Smooth muscle cell (in vitro differentiated cells): ENCODE measurements around the gene CHD9. TPM values are rescaled to one million over a fixed set of nuclear protein-coding genes. Genes with fewer than 3 reads are reported as not detected.

ENCODE experiments used
- DNase-seq: peaks from one replicate; lab custom pipeline; 2025; ENCODE audit not compliant: unreplicated experiment; lab: John Stamatoyannopoulos, UW
- H2AFZ ChIP-seq: fragments of 200-600 bp; sonication (generic); 2 replicates; pipeline ENCODE4 v1.6.0; 2016; ENCODE audit warnings: antibody characterized with exemption, low read depth, mild to moderate bottlenecking
- H3F3A ChIP-seq: fragments of 200-600 bp; sonication (generic); 2 replicates; pipeline ENCODE4 v1.6.0; 2017; ENCODE audit warnings: antibody characterized with exemption, low read depth
- H3K27ac ChIP-seq: fragments of 200-600 bp; sonication (generic); 2 replicates; pipeline ENCODE4 v1.5.1; 2016; ENCODE audit warnings: low read depth, mild to moderate bottlenecking
- H3K27me3 ChIP-seq: fragments of 200-600 bp; sonication (generic); 2 replicates; pipeline ENCODE4 v1.6.1; 2016; ENCODE audit warnings: low read depth, mild to moderate bottlenecking
- H3K36me3 ChIP-seq: fragments of 200-600 bp; sonication (generic); 2 replicates; pipeline ENCODE4 v1.5.1; 2016; ENCODE audit warnings: low read depth
- H3K4me1 ChIP-seq: fragments of 200-600 bp; sonication (generic); 2 replicates; pipeline ENCODE4 v1.5.1; 2016; ENCODE audit warnings: low read depth
- H3K4me2 ChIP-seq: fragments of 200-600 bp; sonication (generic); 2 replicates; pipeline ENCODE4 v1.6.0; 2016; ENCODE audit warnings: mild to moderate bottlenecking
- H3K4me3 ChIP-seq: fragments of 200-600 bp; sonication (generic); 2 replicates; pipeline ENCODE4 v1.5.1; 2016; ENCODE audit warnings: mild to moderate bottlenecking
- H3K79me2 ChIP-seq: fragments of 200-600 bp; sonication (generic); 2 replicates; pipeline ENCODE4 v1.6.0; 2016; ENCODE audit warnings: low read depth, mild to moderate bottlenecking
- H3K9ac ChIP-seq: fragments of 200-600 bp; sonication (generic); 2 replicates; pipeline ENCODE4 v1.6.0; 2016; ENCODE audit warnings: low read depth
- H3K9me3 ChIP-seq: fragments of 200-600 bp; sonication (generic); replicated peaks from 2 replicates; pipeline ENCODE4 v1.5.1; 2016; ENCODE audit warnings: low read depth
- H4K20me1 ChIP-seq: fragments of 200-600 bp; sonication (generic); 2 replicates; pipeline ENCODE4 v1.6.0; 2016; ENCODE audit warnings: low read depth
- CTCF ChIP-seq: fragments of 200-600 bp; sonication (generic); IDR thresholded peaks from 2 replicates; pipeline ENCODE4 v1.5.1; 2017; ENCODE audit warnings: borderline replicate concordance, mild to moderate bottlenecking, antibody characterized with exemption; ENCODE audit not compliant: insufficient read depth, poor library complexity, severe bottlenecking
- WGBS: methylation state at CpG from one replicate; pipeline ENCODE4 v1.1.7; 2016; ENCODE audit warnings: low lambda C conversion rate; 5-methylcytosine and 5-hydroxymethylcytosine counted together
- polyA plus RNA-seq: library from polyadenylated mRNA; unstranded; fragments of >200 nt; fragmentation: Nextera tagmentation; extraction: Ambion mirVana; gene quantifications from 2 replicates; pipeline ENCODE4 v1.2.1, GENCODE V29; 2016
- total RNA-seq: library from RNA; depleted of rRNA; stranded (reverse); fragments of >200 nt; gene quantifications from 2 replicates; pipeline ENCODE4 v1.2.3, GENCODE V29; 2014

CHD9 gene
- total and polyA plus RNA-seq, 2 experiments from 2014 or later = 43.7 to 117 TPM

GRCh38 chr16:53099318-53100130 lies 44.7 kb downstream of the CHD9 start:
- Histone ChIP-seq H3K4me3 (peak overlapping the region; percentile 33), H3F3A (peaks cover 20% of the 10 kb centered on the region), H3K27ac (peak overlapping the region; percentile 99), H3K9me3 (no peaks in the 10 kb centered on the region), H2AFZ (no peak overlapping the region), H3K4me2 (peak overlapping the region; percentile 79), H3K4me1 (peaks cover 14% of the 10 kb centered on the region), H3K36me3 (no peaks in the 10 kb centered on the region), H3K27me3 (no peaks in the 10 kb centered on the region), H3K79me2 (peaks cover 67% of the 10 kb centered on the region), H4K20me1 (no peaks in the 10 kb centered on the region), H3K9ac (peak overlapping the region; percentile 84)
- WGBS = 6% methylated on average over 26 of the region's 26 CpGs
- DNase-seq = peak; percentile 68
- TF ChIP-seq CTCF = no peak

- WGBS = 63% methylated on average over 9 of the region's 9 CpGs
- H3K27me3 ChIP-seq = no peaks in the 10 kb centered on the region
- H3K36me3 ChIP-seq = no peaks in the 10 kb centered on the region
- DNase-seq = no peak
- H3K4me2 ChIP-seq = peak overlapping the region; percentile 79
- peak overlapping the region; percentile 33 for H3K4me3 ChIP-seq
- H3K79me2 ChIP-seq = peaks cover 68% of the 10 kb centered on the region
- H3K9me3 ChIP-seq = no peaks in the 10 kb centered on the region
- peaks cover 14% of the 10 kb centered on the region for H3K4me1 ChIP-seq
- H3K9ac ChIP-seq = no peak overlapping the region
- no peak overlapping the region for H2AFZ ChIP-seq
- no peak for TF ChIP-seq CTCF
- H4K20me1 ChIP-seq = no peaks in the 10 kb centered on the region
- peak overlapping the region; percentile 99 for H3K27ac ChIP-seq
- peaks cover 20% of the 10 kb centered on the region for H3F3A ChIP-seq
These were observed 45.4 kb downstream of the CHD9 start for GRCh38 chr16:53100131-53100748.

- Histone ChIP-seq H3K27ac (peak overlapping the region; percentile 99), H4K20me1 (no peaks in the 10 kb centered on the region), H3K4me3 (no peak overlapping the region), H3F3A (peaks cover 20% of the 10 kb centered on the region), H3K36me3 (no peaks in the 10 kb centered on the region), H3K4me1 (peaks cover 14% of the 10 kb centered on the region), H3K27me3 (no peaks in the 10 kb centered on the region), H3K9me3 (no peaks in the 10 kb centered on the region), H3K9ac (no peak overlapping the region), H3K79me2 (peaks cover 66% of the 10 kb centered on the region), H3K4me2 (no peak overlapping the region), H2AFZ (no peak overlapping the region)
- WGBS = 90% methylated on average over 1 of the region's 1 CpG
- TF ChIP-seq CTCF = no peak
- DNase-seq = no peak
These were observed 46.1 kb downstream of the CHD9 start for GRCh38 chr16:53100889-53101288.
